ENCODE data around the gene ZFYVE19.

DNA sequence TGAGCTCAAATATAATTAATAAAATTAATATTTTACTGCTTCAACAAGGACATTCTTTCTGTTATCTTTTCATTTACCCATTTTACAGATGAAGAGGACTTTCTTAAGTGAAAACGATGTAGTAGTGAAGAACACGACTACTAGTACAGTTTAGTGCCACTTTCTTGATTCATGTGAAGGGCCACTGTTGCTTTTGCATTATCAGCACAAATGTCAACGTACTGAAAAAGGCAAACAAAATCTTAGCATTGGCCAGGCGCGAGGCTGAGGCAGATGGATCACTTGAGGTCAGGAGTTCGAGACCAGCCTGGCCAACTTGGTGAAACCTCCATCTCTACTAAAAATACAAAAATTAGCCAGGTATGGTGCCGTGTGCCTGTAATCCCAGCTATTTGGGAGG, 12.2 kb downstream of the ZFYVE19 start:
- TF ChIP-seq, protein P1, sequence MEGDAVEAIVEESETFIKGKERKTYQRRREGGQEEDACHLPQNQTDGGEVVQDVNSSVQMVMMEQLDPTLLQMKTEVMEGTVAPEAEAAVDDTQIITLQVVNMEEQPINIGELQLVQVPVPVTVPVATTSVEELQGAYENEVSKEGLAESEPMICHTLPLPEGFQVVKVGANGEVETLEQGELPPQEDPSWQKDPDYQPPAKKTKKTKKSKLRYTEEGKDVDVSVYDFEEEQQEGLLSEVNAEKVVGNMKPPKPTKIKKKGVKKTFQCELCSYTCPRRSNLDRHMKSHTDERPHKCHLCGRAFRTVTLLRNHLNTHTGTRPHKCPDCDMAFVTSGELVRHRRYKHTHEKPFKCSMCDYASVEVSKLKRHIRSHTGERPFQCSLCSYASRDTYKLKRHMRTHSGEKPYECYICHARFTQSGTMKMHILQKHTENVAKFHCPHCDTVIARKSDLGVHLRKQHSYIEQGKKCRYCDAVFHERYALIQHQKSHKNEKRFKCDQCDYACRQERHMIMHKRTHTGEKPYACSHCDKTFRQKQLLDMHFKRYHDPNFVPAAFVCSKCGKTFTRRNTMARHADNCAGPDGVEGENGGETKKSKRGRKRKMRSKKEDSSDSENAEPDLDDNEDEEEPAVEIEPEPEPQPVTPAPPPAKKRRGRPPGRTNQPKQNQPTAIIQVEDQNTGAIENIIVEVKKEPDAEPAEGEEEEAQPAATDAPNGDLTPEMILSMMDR (conservative IDR thresholded peaks at IDR 0.05; ENCODE audit: low read depth in 2 of 2) = no peak
- TF ChIP-seq, protein P2, sequence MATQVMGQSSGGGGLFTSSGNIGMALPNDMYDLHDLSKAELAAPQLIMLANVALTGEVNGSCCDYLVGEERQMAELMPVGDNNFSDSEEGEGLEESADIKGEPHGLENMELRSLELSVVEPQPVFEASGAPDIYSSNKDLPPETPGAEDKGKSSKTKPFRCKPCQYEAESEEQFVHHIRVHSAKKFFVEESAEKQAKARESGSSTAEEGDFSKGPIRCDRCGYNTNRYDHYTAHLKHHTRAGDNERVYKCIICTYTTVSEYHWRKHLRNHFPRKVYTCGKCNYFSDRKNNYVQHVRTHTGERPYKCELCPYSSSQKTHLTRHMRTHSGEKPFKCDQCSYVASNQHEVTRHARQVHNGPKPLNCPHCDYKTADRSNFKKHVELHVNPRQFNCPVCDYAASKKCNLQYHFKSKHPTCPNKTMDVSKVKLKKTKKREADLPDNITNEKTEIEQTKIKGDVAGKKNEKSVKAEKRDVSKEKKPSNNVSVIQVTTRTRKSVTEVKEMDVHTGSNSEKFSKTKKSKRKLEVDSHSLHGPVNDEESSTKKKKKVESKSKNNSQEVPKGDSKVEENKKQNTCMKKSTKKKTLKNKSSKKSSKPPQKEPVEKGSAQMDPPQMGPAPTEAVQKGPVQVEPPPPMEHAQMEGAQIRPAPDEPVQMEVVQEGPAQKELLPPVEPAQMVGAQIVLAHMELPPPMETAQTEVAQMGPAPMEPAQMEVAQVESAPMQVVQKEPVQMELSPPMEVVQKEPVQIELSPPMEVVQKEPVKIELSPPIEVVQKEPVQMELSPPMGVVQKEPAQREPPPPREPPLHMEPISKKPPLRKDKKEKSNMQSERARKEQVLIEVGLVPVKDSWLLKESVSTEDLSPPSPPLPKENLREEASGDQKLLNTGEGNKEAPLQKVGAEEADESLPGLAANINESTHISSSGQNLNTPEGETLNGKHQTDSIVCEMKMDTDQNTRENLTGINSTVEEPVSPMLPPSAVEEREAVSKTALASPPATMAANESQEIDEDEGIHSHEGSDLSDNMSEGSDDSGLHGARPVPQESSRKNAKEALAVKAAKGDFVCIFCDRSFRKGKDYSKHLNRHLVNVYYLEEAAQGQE (IDR thresholded peaks at IDR 0.05; ENCODE audit: unreplicated experiment) = no peak
- TF ChIP-seq POLR2AphosphoS5 (IDR thresholded peaks at IDR 0.05; ENCODE audit: low read depth) = no peak
- TF ChIP-seq EZH2 (IDR thresholded peaks at IDR 0.05; ENCODE audit: low read depth, unreplicated experiment) = no peak
- TF ChIP-seq CREB1 (CRISPR knock-in tag; IDR thresholded peaks at IDR 0.05; ENCODE audit: low read depth) = no peak
- TF ChIP-seq EZH2phosphoT487 (IDR thresholded peaks at IDR 0.05; ENCODE audit: unreplicated experiment) = no peak
- no peak for TF ChIP-seq JUNB (IDR thresholded peaks at IDR 0.05; ENCODE audit: unreplicated experiment)
- TF ChIP-seq, protein P3, sequence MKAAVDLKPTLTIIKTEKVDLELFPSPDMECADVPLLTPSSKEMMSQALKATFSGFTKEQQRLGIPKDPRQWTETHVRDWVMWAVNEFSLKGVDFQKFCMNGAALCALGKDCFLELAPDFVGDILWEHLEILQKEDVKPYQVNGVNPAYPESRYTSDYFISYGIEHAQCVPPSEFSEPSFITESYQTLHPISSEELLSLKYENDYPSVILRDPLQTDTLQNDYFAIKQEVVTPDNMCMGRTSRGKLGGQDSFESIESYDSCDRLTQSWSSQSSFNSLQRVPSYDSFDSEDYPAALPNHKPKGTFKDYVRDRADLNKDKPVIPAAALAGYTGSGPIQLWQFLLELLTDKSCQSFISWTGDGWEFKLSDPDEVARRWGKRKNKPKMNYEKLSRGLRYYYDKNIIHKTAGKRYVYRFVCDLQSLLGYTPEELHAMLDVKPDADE (IDR thresholded peaks at IDR 0.05) = no peak
- TF ChIP-seq, protein P4, sequence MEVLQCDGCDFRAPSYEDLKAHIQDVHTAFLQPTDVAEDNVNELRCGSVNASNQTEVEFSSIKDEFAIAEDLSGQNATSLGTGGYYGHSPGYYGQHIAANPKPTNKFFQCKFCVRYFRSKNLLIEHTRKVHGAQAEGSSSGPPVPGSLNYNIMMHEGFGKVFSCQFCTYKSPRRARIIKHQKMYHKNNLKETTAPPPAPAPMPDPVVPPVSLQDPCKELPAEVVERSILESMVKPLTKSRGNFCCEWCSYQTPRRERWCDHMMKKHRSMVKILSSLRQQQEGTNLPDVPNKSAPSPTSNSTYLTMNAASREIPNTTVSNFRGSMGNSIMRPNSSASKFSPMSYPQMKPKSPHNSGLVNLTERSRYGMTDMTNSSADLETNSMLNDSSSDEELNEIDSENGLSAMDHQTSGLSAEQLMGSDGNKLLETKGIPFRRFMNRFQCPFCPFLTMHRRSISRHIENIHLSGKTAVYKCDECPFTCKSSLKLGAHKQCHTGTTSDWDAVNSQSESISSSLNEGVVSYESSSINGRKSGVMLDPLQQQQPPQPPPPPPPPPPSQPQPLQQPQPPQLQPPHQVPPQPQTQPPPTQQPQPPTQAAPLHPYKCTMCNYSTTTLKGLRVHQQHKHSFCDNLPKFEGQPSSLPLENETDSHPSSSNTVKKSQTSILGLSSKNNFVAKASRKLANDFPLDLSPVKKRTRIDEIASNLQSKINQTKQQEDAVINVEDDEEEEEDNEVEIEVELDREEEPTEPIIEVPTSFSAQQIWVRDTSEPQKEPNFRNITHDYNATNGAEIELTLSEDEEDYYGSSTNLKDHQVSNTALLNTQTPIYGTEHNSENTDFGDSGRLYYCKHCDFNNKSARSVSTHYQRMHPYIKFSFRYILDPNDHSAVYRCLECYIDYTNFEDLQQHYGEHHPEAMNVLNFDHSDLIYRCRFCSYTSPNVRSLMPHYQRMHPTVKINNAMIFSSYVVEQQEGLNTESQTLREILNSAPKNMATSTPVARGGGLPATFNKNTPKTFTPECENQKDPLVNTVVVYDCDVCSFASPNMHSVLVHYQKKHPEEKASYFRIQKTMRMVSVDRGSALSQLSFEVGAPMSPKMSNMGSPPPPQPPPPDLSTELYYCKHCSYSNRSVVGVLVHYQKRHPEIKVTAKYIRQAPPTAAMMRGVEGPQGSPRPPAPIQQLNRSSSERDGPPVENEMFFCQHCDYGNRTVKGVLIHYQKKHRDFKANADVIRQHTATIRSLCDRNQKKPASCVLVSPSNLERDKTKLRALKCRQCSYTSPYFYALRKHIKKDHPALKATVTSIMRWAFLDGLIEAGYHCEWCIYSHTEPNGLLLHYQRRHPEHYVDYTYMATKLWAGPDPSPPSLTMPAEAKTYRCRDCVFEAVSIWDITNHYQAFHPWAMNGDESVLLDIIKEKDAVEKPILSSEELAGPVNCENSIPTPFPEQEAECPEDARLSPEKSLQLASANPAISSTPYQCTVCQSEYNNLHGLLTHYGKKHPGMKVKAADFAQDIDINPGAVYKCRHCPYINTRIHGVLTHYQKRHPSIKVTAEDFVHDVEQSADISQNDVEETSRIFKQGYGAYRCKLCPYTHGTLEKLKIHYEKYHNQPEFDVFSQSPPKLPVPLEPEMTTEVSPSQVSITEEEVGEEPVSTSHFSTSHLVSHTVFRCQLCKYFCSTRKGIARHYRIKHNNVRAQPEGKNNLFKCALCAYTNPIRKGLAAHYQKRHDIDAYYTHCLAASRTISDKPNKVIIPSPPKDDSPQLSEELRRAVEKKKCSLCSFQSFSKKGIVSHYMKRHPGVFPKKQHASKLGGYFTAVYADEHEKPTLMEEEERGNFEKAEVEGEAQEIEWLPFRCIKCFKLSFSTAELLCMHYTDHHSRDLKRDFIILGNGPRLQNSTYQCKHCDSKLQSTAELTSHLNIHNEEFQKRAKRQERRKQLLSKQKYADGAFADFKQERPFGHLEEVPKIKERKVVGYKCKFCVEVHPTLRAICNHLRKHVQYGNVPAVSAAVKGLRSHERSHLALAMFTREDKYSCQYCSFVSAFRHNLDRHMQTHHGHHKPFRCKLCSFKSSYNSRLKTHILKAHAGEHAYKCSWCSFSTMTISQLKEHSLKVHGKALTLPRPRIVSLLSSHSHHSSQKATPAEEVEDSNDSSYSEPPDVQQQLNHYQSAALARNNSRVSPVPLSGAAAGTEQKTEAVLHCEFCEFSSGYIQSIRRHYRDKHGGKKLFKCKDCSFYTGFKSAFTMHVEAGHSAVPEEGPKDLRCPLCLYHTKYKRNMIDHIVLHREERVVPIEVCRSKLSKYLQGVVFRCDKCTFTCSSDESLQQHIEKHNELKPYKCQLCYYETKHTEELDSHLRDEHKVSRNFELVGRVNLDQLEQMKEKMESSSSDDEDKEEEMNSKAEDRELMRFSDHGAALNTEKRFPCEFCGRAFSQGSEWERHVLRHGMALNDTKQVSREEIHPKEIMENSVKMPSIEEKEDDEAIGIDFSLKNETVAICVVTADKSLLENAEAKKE (CRISPR knock-in tag; IDR thresholded peaks at IDR 0.05) = no peak
- no peak for TF ChIP-seq STAT1 (IDR thresholded peaks at IDR 0.05; ENCODE audit: unreplicated experiment)
- TF ChIP-seq ZNF331 (CRISPR knock-in tag; IDR thresholded peaks at IDR 0.05; ENCODE audit: low read depth) = no peak
